HG03521 (cell line): Measurements from ENCODE around the gene AVL9.
"Not testable (repeated sequence)": the region's sequence is repeated elsewhere in the genome, so short reads cannot be mapped to it uniquely, and the experiment has no call there.

ENCODE experiments used
- ATAC-seq: cut with Tn5 transposase; IDR thresholded peaks from one replicate; pipeline ENCODE4 v1.9.1; 2021; ENCODE audit warnings: mild to moderate bottlenecking, moderate library complexity; ENCODE audit not compliant: unreplicated experiment

The AVL9 gene

DNA sequence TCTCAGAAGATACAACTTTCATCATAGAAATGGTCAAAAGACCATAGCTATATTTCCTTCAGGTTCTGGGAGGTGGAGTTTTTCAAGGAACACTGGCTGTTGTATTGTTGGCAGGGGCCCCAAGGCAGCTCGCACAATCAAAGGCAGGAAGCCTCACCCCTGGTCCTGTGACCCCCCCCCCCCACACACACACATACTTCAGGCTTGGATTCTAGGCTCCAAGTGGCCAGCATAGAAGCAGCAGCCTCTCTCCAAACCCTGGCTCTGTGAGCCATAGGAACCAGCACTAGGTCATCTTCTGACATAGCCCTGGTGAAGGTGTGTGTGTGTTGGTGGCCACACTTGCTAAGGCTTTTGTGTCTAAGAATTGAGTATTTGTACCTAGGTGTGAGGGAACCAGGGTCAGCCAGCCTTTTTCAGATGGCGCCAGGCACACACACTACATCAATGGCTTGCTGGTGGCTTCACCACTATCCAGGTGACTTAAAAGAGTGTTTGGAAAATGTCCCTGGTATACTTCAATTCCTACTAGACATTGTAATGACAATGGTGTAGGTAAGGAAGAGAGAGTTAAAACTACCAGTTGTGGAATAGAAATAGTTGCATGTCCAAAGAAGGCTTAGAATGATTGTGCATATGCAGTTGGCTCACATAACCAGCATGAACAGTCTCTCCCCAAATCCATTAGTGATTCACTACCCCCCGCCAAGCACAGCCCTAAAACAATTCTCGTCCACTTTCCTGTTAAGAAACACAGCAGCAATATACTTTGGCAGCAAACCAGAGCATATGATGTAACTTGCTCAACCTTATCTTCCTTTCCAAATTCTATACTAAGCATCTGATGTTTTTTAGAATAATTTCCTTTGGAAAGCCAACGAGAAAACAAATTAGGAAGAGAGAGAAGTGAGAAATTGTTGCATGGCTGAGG is 91.3 kb downstream of the AVL9 start:
- ATAC-seq = no peak

DNA sequence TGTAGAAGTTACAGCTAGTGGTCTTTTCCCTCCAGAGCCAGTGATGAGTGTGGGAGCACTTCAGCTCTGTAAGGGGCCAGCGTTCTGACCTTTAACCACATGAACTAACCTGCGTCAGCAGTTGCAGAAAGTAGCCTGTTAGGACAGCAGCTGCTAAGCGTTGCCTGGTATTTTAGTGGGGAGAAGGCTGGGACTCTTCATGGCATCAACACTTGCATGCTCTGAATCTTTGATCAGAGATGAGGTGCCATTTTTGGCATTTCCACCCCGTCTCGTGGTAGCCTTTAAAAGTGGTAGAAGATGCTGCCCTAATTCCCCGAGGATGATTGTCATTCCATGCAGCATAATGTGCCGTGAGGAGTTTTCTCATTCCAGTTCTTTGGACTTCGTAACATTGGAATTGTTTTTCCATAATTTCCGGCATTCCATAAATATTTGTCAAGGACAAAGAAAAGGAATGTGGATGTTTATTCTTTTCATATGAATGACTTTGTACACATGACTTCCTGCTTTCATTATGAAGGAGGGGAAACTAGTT is 92.2 kb downstream of the AVL9 start:
- ATAC-seq = no peak

DNA sequence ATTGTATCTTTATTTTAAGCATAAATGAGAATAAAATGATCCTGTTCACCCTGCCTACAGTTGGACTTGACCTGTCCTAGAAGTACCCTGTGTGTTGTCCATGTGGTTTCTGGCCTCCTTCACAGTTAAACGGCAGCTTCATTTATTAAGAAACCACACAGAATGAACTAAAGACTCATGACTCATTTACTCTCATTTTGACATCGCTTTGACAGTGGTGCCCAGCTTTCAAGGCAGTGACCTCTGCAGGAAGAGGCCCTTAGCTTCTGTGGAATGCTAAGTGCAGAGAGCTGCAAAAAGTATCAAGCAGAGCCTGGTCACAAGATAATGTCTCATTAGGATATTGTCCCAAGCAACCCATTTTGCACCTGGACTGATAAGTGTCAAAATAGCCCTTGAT is 93.4 kb downstream of the AVL9 start:
- no peak for ATAC-seq

DNA sequence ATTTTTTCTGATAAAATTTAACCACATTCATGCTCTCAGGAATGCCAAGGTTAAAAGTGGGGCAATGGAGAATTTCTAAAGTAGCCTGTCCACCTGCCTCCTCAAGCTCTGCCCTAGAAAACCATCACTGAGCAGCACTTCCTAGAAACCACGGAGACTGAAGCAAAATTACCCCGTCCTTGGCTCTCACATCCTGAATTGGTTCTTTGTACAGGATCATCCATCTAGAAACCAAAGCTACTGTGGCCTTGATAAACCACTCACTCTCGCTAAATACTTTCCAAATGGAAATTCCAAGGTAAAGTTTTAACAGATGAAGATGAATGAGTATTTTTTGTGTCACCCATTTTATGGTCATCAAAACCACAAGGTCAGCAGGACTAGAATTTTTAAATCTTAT is 96.6 kb downstream of the AVL9 start:
- ATAC-seq = no peak

DNA sequence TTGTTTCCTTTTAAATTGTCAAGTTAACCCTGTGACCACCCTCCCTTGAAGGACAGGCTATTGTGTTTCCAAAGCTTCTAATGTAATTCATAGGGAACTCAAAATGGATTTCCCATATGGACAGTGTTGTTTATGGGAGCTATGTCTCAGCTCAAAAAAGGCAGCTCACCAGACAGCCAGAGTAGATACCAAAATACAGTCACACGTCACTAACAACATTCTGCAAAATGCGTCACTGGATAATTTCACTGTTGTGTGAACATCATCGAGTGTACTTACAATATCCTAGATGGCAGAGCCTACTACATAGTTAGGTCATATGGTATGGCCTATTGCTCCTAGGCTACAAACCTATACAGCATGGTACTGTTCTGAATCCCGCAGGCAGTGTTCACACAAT is 97.4 kb downstream of the AVL9 start:
- ATAC-seq = no peak

DNA sequence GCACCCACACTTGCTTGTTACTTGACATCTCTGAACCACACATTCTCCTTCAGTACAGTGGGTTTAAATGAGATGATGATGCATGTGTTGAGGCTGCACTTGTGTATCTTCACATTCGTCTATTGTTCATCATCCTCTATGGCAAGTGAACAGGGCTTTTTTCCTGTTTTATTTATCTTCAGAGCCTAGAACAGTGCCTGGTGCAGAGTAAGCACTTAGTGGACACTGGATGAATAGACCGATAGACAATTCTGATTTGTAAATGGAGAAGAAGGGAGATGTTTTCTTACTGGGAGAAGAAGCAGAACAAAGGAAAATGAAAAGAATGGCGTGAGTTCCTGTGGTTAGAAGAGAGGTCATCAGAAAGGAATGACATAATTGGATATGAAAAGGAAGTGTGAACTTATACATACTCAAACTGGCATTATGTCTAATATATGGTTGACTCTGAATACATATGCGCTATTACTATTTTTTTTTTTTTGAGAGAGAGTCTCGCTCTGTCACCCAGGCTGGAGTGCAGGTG is 99.7 kb downstream of the AVL9 start:
- ATAC-seq = no peak

DNA sequence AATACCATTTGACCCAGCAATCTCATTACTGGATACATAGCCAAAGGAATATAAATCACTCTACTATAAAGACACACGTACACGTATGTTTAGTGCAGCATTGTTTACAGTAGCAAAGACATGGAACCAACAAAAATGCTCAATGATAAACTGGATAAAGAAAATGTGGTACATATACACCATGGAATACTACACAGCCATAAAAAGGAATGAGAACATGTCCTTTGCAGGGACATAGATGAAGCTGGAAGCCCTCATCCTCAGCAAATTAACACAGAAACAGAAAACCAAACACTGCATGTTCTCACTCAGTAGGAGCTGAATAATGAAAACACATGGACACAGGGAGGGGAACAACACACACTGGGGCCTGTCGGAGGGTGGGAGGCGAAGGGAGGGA is 105.9 kb downstream of the AVL9 start:
- ATAC-seq = not testable (repeated sequence)

DNA sequence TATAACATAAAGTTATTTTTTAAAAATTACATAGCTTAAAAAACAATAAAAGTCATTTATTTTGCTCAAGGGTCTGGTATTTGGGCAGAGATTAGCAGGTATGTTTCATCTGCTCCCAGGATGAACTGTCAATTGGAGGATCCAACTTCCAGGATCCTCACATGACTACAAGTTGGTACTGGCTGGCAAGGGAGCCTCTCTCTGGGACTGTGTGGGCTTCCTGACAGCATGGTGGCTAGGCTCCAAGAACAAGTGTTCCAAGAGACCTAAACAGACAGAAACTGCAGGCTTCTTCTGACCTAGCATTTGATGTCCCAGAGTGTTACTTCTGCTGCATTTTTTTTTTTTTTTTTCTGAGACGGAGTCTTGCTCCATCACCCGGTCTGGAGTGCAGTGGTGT is 107.2 kb downstream of the AVL9 start:
- ATAC-seq = no peak

DNA sequence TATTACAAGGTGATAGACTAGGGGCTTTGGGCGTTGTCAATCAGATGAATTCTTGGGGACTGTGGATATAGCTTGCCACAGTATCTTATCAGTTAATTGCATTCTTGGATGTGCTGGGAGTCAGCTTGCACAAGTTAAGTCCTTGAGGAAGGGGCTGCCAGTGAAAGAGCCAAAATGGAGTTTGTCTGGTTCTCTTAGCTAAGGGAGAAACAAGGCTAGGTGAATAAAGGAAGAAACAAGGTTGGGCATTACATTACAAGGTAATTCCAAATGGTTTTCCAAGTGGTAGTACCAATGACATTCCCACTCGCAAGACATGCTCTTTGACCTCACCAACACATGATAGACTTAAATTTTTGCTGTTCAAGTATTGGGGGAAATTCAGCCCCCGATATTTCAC is 108.2 kb downstream of the AVL9 start:
- not testable (repeated sequence) for ATAC-seq

DNA sequence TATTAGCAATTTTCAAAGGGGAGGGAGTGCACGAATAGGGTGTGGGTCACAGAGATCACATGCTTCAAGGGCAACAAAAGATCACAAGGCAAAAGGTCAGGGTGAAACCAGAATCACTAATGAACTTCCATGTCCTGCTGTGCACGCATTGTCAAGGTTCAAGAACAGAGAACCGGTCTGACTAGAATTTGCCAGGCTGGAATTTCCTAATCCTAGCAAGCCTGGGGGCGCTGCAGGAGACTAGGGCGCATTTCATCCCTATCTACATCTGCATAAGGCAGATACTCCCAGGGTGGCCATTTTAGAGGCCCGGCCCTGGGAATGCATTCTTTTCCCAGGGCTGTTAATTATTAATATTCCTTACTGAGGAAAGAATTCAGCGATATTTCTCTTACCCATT is 108.8 kb downstream of the AVL9 start:
- not testable (repeated sequence) for ATAC-seq

DNA sequence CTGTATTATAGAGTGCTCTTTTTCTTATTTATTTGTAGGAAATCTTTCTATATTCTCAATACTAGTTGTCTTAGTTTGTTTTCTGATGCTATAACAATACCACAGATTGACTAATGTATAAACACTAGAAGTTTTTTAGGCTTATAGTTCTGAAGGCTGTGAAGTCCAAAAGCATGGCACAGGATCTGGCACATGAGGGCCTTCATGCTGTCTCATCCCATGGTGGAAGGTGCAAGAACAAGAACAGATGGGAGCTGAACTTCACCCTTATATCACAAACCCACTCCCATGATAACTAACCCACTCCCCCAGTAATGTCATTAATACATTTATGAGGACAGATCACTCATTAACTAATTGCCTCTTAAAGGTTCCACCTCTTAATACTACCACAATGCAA is 109.7 kb downstream of the AVL9 start:
- ATAC-seq = no peak

DNA sequence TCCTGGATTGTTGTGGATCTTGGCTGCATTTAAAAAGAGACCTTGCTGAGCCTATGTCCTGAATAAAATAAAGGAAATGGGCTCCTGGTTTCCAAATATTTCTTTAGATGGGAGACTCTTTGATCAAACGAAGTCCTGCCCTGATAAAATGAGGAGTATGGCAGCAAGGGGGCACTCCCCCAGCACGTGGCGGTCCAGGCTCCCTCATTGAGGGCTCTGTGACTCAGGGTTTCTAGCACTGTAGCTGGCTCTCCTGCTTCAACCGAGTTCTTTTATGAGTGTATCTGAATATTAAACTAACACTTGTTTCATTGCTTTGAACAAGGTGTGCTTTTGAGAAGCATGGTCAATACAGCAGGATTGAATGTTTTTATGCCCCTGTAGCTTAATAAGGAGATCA is 114.2 kb downstream of the AVL9 start:
- no peak for ATAC-seq

DNA sequence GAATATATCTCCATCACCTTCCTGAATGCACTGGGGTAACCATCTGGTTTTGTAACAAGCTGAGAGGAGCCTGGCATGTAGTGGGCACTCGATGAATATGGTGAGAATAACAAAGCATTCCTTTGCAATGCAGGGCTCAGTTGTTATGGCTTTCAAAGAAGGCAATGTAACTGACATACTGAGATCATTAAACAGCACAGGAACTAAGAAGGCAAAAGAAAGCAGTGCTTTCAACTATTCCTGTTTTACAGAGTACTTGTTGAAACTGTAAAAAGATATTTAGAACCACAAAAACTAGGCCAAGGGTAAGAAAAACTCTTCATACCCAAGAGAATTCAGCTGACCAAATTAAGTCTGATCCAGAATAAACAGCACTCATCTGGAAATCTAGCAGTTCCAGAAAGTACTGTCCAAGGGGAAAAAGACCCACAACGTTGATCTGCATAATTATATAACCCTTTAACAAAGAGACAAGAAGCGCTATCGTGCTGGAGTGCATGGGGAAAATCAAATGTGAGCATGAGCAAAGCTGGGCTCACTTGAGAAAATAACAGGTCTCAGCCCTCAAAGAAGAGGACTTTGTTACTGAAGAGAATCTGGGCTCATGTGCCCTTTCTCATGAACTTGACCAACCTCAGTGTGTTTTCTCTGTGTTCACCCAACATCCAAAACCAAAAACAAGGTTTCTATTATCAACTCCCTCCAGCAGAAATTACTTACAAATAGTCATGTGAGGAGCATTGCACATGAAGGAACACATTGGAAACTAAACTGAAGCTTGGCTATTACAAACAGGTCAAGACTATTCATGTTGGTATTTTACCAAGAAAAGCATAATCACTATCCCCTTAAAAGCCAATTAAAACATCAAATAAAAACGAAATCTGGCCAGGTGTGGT is 116.2 kb downstream of the AVL9 start:
- no peak for ATAC-seq

DNA sequence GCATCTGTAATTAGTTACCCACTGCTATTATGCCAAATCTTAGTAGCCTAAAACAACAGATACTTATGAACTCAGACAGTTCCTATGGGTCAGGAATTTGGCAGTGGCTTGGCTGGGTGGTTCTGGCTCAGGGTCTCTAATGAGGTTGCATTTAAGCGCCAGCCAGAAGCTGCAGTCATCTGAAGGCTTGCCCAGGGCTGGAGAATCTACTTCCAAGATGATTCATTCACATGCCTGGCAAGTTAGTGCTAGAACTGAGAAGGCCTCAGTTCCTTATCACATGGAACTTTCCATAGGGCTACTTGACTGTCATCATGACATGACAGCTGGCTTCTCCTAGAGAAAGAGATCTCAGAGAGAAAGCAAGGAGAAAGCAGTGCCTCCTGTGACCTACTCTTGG is 121.3 kb downstream of the AVL9 start:
- ATAC-seq = no peak

DNA sequence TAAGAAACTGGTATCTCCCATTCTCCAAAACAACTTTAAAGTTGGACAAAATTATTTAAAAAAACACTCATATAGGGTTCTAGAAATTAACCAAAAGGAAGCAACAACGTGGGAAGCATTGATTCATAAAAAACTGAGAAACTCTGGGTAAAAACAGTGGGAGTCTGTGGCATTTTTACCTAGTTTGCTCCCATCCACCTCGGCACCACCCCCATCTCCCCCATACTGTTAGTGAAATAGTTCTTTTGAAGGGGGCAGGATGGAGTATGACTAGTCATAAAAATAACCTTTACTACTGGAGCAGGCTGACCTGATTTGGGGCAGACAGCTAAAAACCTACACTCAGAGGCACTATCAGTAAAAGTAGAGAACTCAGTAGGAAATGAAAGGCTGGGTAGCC is 123.2 kb downstream of the AVL9 start:
- ATAC-seq = no peak

DNA sequence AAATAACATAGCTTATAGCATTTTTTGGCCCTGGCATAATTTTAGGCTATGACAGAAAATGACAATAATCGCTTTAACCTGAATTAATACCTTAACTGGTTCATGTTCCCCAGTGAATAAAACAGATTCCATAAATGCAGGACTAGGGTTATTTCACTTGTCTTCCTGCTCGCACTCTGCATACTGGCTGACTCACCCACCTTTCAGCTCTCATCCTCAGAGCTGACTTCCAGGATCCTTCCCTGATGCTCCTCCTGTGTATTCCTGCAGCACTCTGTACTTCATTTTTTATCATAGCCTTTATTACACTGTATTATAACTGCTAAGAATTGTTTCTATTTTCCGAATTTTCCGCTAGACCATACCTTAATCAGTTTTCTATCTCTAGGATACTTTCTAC is 123.7 kb downstream of the AVL9 start:
- no peak for ATAC-seq

DNA sequence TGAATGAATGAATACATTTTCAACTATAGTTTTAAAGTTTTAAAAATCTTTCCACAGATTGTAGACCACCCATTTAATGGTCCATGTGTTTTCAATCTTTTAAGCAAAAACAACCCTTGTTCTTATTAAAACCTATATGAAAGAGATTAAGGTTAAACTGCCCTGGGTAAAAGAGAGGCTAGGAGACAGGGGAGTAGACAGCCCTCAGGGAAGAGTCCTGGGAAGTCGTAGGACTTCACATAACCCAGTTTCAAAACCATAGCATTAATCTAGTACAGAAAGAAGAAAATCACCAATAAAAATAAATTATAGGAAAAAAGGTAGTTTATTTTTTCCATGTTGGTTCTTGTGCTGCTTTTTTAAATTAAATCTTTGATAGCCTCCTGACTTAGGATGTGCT is 124.1 kb downstream of the AVL9 start:
- ATAC-seq = not testable (repeated sequence)

DNA sequence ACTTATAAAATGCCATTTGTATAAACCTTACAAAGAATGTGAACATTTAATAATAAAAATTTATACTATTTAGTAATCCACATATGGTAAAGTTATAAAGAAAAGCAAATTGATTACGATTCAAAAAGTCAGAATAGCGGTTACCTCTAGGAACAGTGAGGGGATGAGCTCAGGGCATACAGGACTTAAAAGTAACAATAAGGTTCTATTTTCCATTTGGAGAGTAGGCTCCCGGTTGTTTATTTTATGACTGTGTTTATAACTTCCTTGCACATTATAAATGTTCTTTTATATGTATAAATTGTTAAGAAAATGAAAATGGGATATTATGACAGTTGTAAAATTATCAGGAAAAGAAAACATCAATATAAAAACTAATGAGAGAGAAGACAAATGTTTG is 135.7 kb downstream of the AVL9 start:
- ATAC-seq = no peak

DNA sequence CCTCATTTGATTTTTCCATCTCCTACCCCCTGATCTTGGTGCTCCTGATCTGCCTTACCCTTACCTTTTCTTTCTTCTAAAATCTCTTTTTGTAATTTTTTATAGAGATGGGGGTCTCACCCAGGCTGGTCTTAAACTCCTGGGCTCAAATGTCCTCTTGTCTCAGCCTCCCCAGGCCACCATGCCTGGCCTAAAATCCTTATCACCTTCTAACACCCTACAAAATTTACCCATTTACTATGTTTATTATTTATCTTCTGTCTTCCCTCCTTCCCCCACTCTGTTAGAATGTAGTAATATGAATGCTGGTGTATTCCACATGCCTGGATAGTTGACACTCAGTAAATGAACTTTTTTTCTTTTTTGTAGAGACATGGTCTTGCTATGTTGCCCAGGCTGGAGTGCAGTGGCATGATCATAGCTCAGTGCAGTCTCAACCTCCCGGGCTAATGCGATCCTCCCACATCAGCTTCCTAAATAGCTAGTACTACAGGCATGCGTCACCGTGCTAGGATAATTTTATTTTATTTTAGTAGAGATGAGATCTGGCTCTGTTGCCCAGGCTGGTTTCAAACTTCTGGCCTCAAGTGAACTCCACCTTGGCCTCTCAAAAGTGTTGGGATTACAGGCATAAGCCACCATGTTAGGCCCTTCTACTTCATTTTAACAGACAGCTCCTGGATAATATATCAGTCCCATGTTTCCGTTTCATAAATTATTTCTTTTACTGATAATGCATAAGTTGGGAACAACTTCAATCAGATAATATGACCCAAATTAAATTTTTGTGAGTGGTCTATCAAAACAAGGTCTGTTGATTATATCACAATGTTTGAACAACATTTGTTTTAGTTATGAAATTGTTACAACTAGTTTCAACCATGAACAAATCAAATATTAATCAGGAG is 136.6 kb downstream of the AVL9 start:
- not testable (repeated sequence) for ATAC-seq

DNA sequence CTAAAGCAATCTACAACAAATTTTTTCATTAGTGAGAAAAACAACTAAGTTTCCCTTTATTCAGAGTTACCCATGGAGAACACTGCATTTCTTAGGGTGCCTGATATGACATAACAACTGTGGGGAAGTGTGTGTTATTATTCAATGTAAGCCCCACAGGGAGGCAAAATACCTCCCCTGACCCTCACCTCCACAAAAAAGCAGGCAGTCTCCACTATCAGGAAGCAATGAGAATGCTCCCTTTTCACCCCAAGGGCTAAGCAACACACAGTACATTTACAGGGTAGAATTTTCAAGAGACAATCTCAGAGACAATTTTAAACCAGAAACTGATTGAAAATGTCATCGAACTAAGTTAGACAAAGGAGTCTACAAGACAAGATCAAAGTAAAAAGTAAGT is 138.2 kb downstream of the AVL9 start:
- ATAC-seq = not testable (repeated sequence)
